HG02571 (cell line): ENCODE results near the gene NT5C2.
"Not testable (repeated sequence)": the region's sequence is repeated elsewhere in the genome, so short reads cannot be mapped to it uniquely, and the experiment has no call there.

Experiments
- ATAC-seq: cut with Tn5 transposase; IDR thresholded peaks from one replicate; pipeline ENCODE4 v1.9.1; 2021; ENCODE audit warnings: mild to moderate bottlenecking, moderate library complexity; ENCODE audit not compliant: unreplicated experiment

The NT5C2 gene

DNA sequence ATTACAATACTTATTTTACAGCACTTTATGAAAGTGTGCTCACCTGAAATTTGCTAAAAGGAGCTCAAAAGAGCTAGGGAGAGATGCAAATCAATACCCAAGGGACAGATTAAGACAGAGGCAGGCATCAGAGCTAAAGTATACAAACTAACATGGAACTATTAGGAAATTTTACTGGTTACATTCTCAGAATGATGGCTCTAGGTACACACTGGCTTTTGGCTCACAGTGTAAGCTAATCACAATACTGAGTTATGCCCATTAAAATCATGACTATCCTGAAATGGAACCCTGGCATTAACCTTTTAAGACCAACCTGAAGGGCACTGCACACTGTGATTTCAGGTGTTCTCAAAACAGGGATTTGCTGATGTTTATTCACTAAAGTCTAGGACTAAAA lies 98.1 kb downstream of the NT5C2 start:
- ATAC-seq: no peak

DNA sequence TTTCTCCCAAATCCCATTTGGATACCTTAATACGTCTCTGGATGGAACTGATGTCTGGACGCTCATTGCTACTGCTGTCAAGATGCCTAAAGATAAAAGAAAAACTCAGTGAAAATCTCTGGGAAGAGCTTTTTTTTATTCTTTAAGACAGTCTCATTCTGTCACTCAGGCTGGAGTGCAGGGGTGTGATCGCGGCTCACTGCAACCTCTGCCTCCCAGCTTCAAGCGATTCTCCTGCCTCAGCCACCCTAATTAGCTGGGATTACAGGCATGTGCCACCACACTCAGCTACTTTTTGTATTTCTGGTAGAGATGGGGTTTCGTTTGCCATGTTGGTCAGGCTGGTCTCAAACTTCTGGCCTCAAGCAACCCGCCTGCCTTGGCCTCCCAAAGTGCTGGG lies 102.2 kb downstream of the NT5C2 start:
- ATAC-seq: no peak

GRCh38 chr10:103089493-103089892 lies 103.6 kb downstream of the NT5C2 start:
- ATAC-seq: no peak

GRCh38 chr10:103086799-103087198 lies 106.3 kb downstream of the NT5C2 start:
- ATAC-seq: no peak

DNA sequence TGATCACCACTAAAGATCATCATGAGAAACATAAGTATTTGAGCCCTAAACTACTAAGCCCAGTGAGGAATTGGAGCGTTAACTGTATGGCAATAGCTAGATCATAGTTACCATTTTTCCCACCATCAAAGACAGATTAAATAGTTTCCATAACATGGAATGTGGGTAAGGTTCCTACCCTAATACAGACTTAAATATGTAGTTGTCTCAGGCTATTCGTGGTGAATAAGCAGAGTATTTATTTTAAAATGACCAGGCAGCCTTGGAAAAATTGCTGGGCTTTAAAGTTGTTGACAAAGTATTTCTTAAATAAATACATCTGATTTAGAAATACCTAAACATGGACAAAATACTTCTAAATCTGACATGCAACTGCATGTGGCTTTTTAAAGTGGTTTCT lies 106.8 kb downstream of the NT5C2 start:
- no peak for ATAC-seq

DNA sequence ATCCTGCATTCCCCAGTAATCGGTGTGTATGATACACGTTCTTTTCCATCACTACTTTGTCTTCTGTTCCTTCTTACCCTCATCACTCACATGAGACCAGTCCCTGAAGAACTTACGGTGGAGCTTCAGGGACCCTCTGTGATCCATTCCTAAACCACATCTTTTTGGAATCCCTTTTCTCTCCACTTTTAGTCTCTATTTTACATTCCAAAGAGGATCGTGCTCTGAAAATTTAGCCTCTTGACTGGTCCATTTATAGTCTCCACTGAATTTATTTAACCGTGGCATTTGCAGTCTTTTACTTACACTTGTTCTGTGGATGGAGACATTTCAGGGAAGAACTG lies 109.1 kb downstream of the NT5C2 start:
- ATAC-seq: no peak

- ATAC-seq: no peak
These were observed 109.7 kb downstream of the NT5C2 start for GRCh38 chr10:103083266-103083976.

GRCh38 chr10:103082683-103083082 lies 110.4 kb downstream of the NT5C2 start:
- ATAC-seq: no peak

GRCh38 chr10:103080891-103081581 lies 112.0 kb downstream of the NT5C2 start:
- ATAC-seq: no peak

DNA sequence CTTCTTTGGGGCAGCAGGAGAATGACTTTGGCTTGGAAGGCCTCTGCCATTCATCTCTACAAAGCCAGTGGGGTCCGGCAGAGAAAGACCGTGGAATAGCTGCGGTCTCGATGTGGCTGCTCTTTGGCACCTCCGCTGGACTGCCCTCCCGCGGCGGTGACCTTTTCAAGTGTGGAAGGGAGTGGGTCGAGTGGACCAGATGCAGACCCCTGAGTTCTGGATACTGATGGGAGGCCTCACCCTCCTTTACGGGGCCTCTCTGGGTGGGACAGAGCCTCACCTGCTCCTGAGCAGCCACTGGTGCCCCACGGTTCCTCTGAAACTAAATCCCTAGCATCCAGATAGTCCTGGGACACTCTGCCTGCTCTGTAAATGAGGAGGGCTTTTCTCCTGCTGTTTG lies 113.1 kb downstream of the NT5C2 start:
- no peak for ATAC-seq

- no peak for ATAC-seq
These were observed 114.0 kb downstream of the NT5C2 start for GRCh38 chr10:103079100-103079499.

DNA sequence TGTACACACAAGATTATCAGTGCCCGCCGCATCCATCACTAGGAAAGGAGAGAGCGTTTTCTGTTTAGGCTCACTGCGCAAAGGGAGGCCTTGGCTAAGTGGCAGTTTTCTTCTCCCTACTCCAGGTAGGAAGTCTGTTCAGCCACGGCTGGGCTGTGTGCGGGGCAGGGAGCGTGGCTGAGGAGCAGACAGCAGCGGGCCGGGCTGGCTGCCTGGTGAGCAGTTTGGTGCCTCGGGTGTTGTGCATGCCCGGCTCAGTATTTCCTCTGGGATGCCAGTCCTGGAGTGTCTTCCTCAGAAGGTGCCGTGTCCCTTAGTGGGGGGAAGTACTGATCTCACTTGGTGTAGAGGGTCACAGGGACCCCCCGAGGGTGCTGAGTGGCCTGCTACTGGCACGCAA lies 114.4 kb downstream of the NT5C2 start:
- ATAC-seq: no peak

DNA sequence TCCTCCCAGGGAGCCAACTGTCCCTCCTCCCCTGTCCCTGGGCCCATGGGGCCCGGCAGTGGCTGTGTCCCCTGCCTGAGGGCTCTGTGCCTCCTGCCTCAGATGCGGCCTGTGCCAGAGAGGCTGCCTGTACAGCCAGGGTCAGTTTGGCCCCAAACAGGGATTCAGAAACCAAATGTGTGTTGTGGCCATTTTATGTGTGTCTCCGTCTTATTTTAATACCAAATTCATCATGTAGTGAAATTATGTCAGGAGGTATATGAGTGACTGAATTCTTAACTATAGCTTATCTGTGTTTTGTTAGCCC lies 114.8 kb downstream of the NT5C2 start:
- no peak for ATAC-seq

DNA sequence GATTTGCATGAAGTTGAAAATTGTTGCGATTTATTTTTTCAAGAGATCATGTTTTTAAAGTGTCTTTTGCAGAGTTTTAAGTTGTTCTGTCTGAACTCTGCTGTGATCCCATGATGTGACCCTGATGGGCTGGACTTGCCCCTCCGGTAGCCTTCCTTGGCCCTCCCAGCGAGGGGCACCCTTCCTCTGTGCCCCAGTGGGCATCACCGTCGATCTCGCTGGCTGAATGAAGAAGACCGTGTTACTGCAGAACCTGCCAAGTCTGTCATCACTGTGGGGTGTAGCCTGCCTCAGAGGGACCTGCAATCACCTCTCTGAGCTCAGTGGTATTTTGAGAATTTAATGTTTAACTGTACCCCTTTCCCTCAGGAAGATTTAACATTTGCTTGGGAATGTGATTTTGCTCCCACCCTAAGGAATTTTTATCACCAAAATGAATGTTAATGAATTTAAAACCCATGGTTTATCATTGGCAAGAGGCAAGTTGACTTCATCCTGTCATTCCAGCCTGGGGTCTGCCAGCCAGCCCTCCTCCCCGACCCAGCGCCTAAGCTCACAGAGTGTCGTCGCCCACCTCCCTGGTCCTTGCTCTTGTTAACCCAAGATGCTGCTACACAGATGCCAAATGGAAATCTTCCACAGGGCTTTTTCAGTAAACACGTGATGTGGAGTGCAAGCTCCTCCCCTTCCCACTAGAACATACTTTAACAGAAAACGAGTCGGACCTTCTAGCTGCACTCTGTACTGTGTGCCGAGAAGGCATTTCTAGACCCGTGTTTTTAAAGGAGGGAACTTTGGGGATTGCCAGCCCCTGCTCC lies 115.4 kb downstream of the NT5C2 start:
- no peak for ATAC-seq

DNA sequence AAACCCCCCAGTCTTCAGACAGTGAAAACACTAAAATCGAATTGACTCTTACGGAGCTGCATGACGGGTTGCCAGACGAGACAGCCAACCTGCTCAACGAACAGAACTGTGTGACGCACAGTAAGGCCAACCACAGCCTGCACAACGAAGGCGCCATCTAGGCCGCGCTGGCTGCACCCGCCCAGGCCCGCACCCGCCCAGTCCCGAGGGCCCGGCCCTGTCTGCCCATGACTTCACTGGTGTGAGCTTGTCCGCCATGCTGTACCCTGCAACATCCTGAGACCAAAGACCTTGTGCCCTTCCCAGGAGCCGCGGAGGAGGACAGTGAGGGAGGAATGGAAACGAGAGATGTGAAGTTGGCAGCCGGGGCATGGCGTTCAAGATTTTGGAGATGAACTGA lies 116.1 kb downstream of the NT5C2 start:
- no peak for ATAC-seq

GRCh38 chr10:103072891-103073290 lies 120.2 kb downstream of the NT5C2 start:
- ATAC-seq: no peak

- ATAC-seq: no peak
These were observed 120.8 kb downstream of the NT5C2 start for GRCh38 chr10:103072276-103072675.

DNA sequence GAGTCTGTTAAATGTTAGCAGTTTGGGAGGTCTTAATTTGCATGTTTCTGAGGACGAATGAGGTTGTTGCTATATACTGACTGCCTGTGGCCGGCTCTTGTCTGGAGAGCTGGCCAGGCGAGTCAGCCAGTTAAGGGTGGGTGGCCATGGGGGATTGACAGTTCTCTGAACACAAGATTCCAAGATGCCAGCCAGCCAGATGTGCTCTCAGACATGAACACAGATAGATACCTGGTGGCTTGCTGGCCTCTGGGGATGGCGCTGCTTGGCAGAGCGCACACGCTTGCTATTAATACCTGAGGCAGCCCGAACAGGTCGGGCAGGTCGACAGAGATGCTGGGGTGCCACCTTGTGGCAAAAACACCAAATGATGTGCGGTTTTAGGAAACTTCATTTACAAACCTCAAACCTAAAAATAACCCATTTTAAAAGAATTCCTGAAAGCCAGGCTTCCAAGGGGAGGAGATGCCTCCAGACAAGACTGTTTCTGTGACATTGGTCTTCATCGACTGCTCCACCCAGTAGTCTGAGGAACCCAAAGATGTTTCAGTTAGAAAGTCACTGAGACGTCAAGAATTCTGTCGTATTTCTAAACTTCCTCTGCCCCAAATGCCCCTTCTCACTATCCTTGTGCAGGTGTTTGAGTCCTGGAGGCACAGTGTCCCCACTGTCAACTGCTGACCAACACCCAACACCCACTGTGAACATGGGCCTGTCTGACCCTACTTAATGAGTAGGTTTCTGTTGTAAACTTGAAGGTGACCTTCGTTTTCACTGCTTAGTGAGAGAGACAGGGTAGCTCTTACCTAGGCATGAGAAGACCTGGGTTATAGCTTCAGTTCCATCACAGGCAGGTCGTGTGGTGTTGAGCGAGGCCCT lies 123.4 kb downstream of the NT5C2 start:
- ATAC-seq: no peak

- no peak for ATAC-seq
These were observed 125.1 kb downstream of the NT5C2 start for GRCh38 chr10:103067956-103068355.

DNA sequence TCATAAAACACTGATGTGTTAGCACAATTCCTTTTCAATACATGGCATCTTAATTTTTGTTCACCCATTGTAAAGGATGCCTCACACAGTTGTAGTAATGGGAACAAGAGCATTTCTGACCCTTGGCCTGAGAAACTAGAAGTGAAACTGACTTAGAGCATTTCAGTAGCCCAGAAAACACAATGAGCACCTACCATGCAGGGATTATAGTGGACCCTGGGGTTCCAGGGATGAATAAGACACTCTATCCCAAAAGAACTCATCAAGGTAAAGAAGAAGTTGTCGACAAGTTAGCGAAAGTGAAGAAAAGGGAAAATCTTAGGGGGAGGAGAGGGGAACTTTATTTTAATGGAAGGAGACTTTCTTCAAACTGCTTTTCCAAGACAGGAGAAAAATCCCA lies 125.6 kb downstream of the NT5C2 start:
- no peak for ATAC-seq

- ATAC-seq: not testable (repeated sequence)
These were observed 126.0 kb downstream of the NT5C2 start for GRCh38 chr10:103067099-103067477.
